HG03175 (cell line): ENCODE data around the gene RPL27A.
A peak's percentile ranks its signal among the peaks of the same experiment; 100 is the strongest.

Source experiments
- ATAC-seq: cut with Tn5 transposase; IDR thresholded peaks from one replicate; pipeline ENCODE4 v1.9.1; 2021; ENCODE audit warnings: mild to moderate bottlenecking, moderate library complexity; ENCODE audit not compliant: unreplicated experiment

RPL27A gene

GRCh38 chr11:8698917-8699441, 16.4 kb downstream of the RPL27A start:
- ATAC-seq = no peak

- ATAC-seq = no peak
Measured at GRCh38 chr11:8699903-8700302, 17.3 kb downstream of the RPL27A start.

GRCh38 chr11:8701891-8702597, 19.5 kb downstream of the RPL27A start:
- no peak for ATAC-seq

- no peak for ATAC-seq
Measured at GRCh38 chr11:8702598-8702915, 20.0 kb downstream of the RPL27A start.

GRCh38 chr11:8704136-8704535, 21.5 kb downstream of the RPL27A start:
- no peak for ATAC-seq

- no peak for ATAC-seq
Measured at GRCh38 chr11:8705146-8705545, 22.6 kb downstream of the RPL27A start.

GRCh38 chr11:8706673-8707432, 24.3 kb downstream of the RPL27A start:
- ATAC-seq = no peak

- ATAC-seq = no peak
Measured at GRCh38 chr11:8707541-8708191, 25.1 kb downstream of the RPL27A start.

- no peak for ATAC-seq
Measured at GRCh38 chr11:8709002-8709672, 26.5 kb downstream of the RPL27A start.

- ATAC-seq = no peak
Measured at GRCh38 chr11:8709777-8710176, 27.2 kb downstream of the RPL27A start.

- ATAC-seq = no peak
Measured at GRCh38 chr11:8711895-8712442, 29.4 kb downstream of the RPL27A start.

GRCh38 chr11:8712506-8712905, 29.9 kb downstream of the RPL27A start:
- ATAC-seq = no peak

- ATAC-seq = no peak
Measured at GRCh38 chr11:8713760-8714454, 31.3 kb downstream of the RPL27A start.

- no peak for ATAC-seq
Measured at GRCh38 chr11:8714622-8715225, 32.1 kb downstream of the RPL27A start.

GRCh38 chr11:8715501-8715900, 32.9 kb downstream of the RPL27A start:
- ATAC-seq = no peak

- ATAC-seq = no peak
Measured at GRCh38 chr11:8717544-8717875, 34.9 kb downstream of the RPL27A start.

- ATAC-seq = peak; percentile 54
Measured at GRCh38 chr11:8717876-8718753, 35.5 kb downstream of the RPL27A start.

GRCh38 chr11:8719211-8719649, 36.6 kb downstream of the RPL27A start:
- ATAC-seq = no peak

- no peak for ATAC-seq
Measured at GRCh38 chr11:8719721-8720120, 37.1 kb downstream of the RPL27A start.
